ENCODE results near the gene KRT71.

Gene KRT71

GRCh38 chr12:52561880-52562449 lies 9.0 kb upstream of the KRT71 start:
- H3K27ac Mint-ChIP-seq, result no peak overlapping the region
- H3K27me3 Mint-ChIP-seq, result peaks cover 18 to 23% of the 10 kb centered on the region in 2 donors
- no peak for ATAC-seq (replicated peaks)
- H3K9me3 Mint-ChIP-seq, result no peaks in the 10 kb centered on the region
- no peaks in the 10 kb centered on the region for H3K36me3 Mint-ChIP-seq
- H3K4me3 Mint-ChIP-seq, result no peak overlapping the region
- no peaks in the 10 kb centered on the region for H3K4me1 Mint-ChIP-seq
- no peak for DNase-seq

DNA sequence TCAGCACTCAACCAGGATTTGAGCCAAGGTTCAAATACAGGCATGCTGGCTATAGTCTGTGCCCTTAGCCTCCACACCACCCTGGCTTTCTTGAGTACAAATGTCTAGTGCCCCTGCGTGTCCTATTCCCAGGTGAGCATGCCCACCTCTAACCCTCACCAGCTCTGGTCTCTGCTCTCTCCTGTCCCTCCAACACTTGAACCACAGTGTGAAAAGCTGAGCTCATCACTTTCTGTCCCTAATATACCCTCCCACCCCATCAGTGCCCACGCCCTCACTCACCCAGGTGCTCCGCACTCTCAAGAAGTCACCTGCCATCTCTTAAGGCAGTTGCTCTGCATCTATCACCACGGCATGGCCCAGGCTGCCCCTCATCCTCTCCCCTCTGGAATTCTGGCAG lies 7.0 kb upstream of the KRT71 start:
- no peak for ATAC-seq (replicated peaks)
- no peak for DNase-seq
- Mint-ChIP-seq H3K27ac (no peak overlapping the region), H3K4me3 (no peak overlapping the region), H3K4me1 (no peaks in the 10 kb centered on the region), H3K36me3 (no peaks in the 10 kb centered on the region), H3K27me3 (peaks cover 13 to 19% of the 10 kb centered on the region in 2 donors), H3K9me3 (no peaks in the 10 kb centered on the region)

DNA sequence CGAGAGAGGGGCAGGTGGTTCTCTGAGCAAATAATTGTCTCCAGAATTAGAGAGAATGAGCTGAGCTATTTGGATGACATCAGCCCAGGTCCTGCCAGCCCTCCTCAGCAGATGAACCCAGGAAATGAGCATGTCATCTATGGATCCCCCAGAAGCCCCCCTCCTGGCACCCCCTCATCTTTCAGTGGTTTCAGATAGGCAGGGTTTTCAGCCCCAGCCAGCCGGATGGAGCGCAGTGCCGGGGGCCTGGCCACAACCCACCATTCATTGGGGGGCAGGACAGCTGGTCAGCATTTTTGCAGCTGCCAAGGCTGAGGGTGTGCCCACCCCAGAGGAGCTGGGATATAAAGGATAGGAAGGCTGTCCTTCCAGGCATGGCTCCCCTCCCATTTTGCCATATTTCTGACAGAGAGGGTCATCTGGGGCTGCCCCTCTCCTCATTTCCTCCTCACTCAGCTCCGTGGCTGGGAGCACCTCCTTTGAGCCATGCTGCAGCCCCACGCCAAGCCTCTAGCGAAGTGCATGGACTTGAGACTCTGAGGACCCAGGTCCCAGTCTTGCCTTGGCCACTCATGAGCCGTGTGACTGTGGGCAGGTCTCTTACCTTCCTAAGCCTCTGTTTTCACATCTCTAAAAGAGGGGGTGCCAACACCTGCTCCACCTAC lies 6.0 kb upstream of the KRT71 start:
- no peak for DNase-seq
- Mint-ChIP-seq H3K27me3 (peaks cover 7 to 13% of the 10 kb centered on the region in 2 donors), H3K36me3 (no peaks in the 10 kb centered on the region), H3K4me3 (no peak overlapping the region), H3K4me1 (no peaks in the 10 kb centered on the region), H3K27ac (no peak overlapping the region), H3K9me3 (no peaks in the 10 kb centered on the region)
- ATAC-seq (replicated peaks), result no peak

DNA sequence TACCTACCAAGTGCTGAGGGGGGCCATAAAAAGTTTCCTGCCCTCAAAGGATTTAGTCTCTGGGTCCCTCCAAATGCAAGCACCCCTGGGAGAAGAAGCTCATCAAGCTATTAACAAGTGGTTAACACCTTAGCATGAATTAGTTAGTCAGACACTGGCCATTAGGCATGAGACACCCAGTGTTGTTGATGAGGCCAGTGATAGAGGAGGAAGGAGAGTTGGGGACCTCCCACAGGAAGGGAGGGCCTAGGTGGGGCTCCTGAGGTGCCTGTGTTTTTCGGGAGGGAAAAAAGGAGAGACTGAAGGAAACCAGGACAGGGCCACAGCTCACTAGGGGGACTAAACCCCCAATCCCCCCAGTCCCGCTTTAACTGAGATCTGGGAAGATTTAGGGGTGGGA lies 4.5 kb upstream of the KRT71 start:
- Mint-ChIP-seq H3K27ac (no peak overlapping the region), H3K27me3 (peaks cover 7 to 11% of the 10 kb centered on the region in 2 donors), H3K9me3 (no peaks in the 10 kb centered on the region), H3K4me3 (no peak overlapping the region), H3K4me1 (no peaks in the 10 kb centered on the region), H3K36me3 (no peaks in the 10 kb centered on the region)
- no peak for DNase-seq
- no peak for ATAC-seq (replicated peaks)

DNA sequence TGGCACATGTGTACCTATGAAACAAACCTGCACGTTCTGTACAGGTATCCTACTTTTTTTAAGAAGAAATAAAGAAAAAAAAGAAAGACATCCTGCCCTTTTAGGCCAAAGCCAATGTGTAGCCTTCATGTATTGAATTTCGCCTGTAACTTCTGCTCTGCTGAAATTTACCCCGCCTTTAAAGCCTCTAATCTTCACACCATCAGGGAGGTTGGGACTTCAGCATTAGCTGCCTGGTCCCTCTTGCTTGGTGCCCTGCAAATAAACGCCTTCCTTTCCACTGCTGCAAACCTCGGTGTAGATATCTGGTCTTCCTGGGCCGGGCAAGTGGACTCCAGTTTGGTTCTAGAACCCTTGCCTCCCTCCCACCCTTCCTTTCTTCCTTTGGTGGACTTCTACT lies 2.6 kb upstream of the KRT71 start:
- Mint-ChIP-seq H3K4me3 (no peak overlapping the region), H3K27ac (no peak overlapping the region), H3K36me3 (no peaks in the 10 kb centered on the region), H3K9me3 (no peaks in the 10 kb centered on the region), H3K4me1 (no peaks in the 10 kb centered on the region), H3K27me3 (peaks cover 7 to 17% of the 10 kb centered on the region in 2 donors)
- ATAC-seq (replicated peaks), result no peak
- no peak for DNase-seq

- Mint-ChIP-seq H3K27me3 (peaks cover 9 to 19% of the 10 kb centered on the region in 2 donors), H3K36me3 (no peaks in the 10 kb centered on the region), H3K9me3 (no peaks in the 10 kb centered on the region), H3K4me3 (no peak overlapping the region), H3K27ac (no peak overlapping the region), H3K4me1 (no peaks in the 10 kb centered on the region)
- DNase-seq (no peak), ATAC-seq (replicated peaks) (no peak)
Observed at GRCh38 chr12:52552055-52552454, 890 bp downstream of the KRT71 start.

- Mint-ChIP-seq H3K9me3 (no peaks in the 10 kb centered on the region), H3K4me1 (no peaks in the 10 kb centered on the region), H3K4me3 (no peak overlapping the region), H3K27me3 (peaks cover 12 to 17% of the 10 kb centered on the region in 2 donors), H3K36me3 (no peaks in the 10 kb centered on the region), H3K27ac (no peak overlapping the region)
- no peak for ATAC-seq (replicated peaks)
- no peak for DNase-seq
Observed at GRCh38 chr12:52551216-52551865, 1.6 kb downstream of the KRT71 start.

GRCh38 chr12:52546126-52546525 lies 6.8 kb downstream of the KRT71 start:
- Mint-ChIP-seq H3K9me3 (no peaks in the 10 kb centered on the region), H3K4me3 (no peak overlapping the region), H3K4me1 (no peaks in the 10 kb centered on the region), H3K36me3 (no peaks in the 10 kb centered on the region), H3K27me3 (peaks cover 13 to 21% of the 10 kb centered on the region in 2 donors), H3K27ac (no peak overlapping the region)
- DNase-seq, result no peak
- ATAC-seq (replicated peaks), result no peak

DNA sequence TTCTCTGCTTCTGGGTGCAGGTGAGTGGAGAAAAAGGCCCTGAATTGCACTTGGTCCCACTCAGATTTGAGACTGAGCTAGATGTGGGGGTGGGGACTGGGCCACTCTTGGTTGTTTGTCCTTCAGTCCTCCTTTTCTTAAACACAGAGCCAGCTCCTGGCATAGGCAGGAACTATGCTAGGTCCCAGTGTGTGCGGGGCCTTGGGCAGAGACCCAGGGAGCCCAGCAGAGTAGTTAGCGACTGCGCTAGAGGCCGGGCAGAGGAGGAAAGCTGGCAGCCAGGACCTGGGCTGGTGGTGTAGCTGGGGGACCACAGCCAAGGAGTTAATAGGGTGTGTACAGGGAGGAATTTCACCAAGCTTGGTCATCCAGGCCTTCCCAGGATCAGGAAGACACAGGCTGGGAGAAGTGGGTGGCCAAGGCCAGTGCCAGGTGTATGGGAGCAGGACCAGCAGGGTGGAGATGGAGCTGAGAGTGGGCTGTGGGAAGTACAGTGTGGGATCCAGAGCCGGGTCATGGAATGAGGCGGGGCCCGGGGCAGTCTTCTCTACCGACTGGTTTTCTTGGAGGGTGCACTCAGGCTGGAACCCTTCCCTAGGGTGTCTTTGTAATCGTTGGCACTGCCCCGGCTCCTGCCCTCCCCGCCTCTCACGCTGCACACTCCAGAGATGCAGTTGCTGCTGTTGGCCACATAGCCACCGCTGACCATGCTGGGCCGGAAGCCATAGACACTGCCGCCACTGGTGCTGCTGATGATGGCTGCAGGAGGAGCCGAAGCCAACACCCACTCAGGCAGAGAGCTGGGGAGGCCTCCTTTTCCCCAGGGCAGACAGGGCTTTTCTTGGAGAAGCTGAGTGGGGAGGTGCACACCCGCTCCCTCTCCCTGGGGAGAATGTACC lies 8.7 kb downstream of the KRT71 start:
- Mint-ChIP-seq H3K27ac (no peak overlapping the region), H3K9me3 (no peaks in the 10 kb centered on the region), H3K4me3 (no peak overlapping the region), H3K36me3 (no peaks in the 10 kb centered on the region), H3K27me3 (peaks cover 9 to 21% of the 10 kb centered on the region in 2 donors), H3K4me1 (no peaks in the 10 kb centered on the region)
- DNase-seq (no peak), ATAC-seq (replicated peaks) (no peak)

- DNase-seq (no peak), ATAC-seq (replicated peaks) (no peak)
- no peaks in the 10 kb centered on the region for H3K9me3 Mint-ChIP-seq
- no peaks in the 10 kb centered on the region for H3K36me3 Mint-ChIP-seq
- H3K4me3 Mint-ChIP-seq, result no peak overlapping the region
- no peaks in the 10 kb centered on the region for H3K4me1 Mint-ChIP-seq
- peaks cover 11 to 17% of the 10 kb centered on the region in 2 donors for H3K27me3 Mint-ChIP-seq
- no peak overlapping the region for H3K27ac Mint-ChIP-seq
Observed at GRCh38 chr12:52542785-52543318, 10.1 kb downstream of the KRT71 start.

DNA sequence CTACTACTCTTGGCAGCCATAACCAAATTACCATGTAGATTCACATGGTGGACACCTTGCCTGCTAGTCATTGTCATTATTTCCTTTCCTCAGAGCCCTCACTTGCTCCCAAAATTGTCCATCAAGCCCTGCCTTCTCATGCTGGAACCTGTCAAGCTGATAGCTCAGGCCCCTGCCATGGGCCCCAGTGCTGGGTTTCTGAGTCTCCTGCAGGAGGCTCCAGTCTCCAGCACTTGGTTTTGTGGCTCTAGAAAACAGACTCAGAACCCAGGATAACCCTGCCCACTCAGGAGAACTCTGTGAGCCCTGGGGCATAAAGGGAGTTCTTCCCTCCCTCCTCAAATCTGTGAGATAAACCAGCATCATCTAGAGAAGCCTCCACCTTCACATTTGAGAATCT lies 10.8 kb downstream of the KRT71 start:
- Mint-ChIP-seq H3K36me3 (no peaks in the 10 kb centered on the region), H3K4me1 (no peaks in the 10 kb centered on the region), H3K4me3 (no peak overlapping the region), H3K27ac (no peak overlapping the region), H3K9me3 (no peaks in the 10 kb centered on the region), H3K27me3 (peaks cover 16 to 17% of the 10 kb centered on the region in 2 donors)
- no peak for DNase-seq
- no peak for ATAC-seq (replicated peaks)

DNA sequence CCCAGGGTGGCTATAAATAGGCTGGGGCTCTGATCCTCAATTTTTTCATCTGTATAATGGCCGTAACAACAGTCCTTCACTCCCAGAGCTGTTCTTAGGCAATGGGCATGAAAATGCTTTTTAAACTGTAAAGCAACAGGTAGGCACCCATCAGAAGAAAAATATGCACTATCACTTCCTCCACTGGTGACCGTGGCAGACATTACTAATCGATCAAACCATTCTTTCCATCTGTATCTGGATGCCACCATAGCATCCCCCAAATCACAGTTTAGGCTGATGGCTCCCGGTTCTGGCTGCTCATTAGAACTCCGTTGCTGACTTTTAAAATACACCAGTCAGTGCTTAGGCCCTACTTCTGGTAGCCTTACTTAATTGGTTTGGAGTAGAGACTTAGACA lies 11.2 kb downstream of the KRT71 start:
- Mint-ChIP-seq H3K9me3 (no peaks in the 10 kb centered on the region), H3K4me3 (no peak overlapping the region), H3K4me1 (no peaks in the 10 kb centered on the region), H3K36me3 (no peaks in the 10 kb centered on the region), H3K27ac (no peak overlapping the region), H3K27me3 (peaks cover 17 to 20% of the 10 kb centered on the region in 2 donors)
- DNase-seq, result no peak
- no peak for ATAC-seq (replicated peaks)

DNA sequence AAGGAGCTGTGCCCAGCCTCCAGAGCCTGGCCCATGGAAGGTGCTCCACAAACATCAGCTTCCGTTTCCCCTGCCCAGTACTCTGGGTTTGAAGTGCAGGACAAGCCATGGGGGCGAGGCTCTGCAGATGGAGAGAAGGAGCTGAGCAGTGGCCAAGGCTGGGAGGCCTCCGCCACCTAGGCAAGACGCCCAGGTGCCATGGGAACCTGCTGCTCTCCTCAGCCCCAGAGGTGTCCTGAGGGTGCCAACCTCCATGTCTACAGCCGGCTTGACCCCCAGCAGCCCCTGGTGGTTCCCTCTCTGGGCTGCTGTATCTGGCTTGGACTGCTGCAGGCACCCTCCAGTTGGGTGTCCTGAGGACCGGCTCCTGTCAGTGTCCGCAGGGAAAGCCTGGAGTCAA lies 12.4 kb downstream of the KRT71 start:
- peaks cover 13 to 20% of the 10 kb centered on the region in 2 donors for H3K27me3 Mint-ChIP-seq
- no peak for DNase-seq
- ATAC-seq (replicated peaks), result no peak
- H3K36me3 Mint-ChIP-seq, result no peaks in the 10 kb centered on the region
- no peak overlapping the region for H3K4me3 Mint-ChIP-seq
- no peaks in the 10 kb centered on the region for H3K9me3 Mint-ChIP-seq
- no peak overlapping the region for H3K27ac Mint-ChIP-seq
- H3K4me1 Mint-ChIP-seq, result no peaks in the 10 kb centered on the region

- no peaks in the 10 kb centered on the region for H3K4me1 Mint-ChIP-seq
- no peaks in the 10 kb centered on the region for H3K36me3 Mint-ChIP-seq
- H3K9me3 Mint-ChIP-seq, result no peaks in the 10 kb centered on the region
- ATAC-seq (replicated peaks) (no peak), DNase-seq (no peak)
- peaks cover 9 to 17% of the 10 kb centered on the region in 2 donors for H3K27me3 Mint-ChIP-seq
- no peak overlapping the region for H3K4me3 Mint-ChIP-seq
- no peak overlapping the region for H3K27ac Mint-ChIP-seq
Observed at GRCh38 chr12:52539821-52540173, 13.1 kb downstream of the KRT71 start.
